Stimulated activated CD8-positive, alpha-beta memory T cell treated with anti-CD3 and anti-CD28 coated beads, Interleukin-4, amount 100 ng/mL, for 4 hours (primary cell): ENCODE data around the gene A2M.

ENCODE experiments used
- DNase-seq, 2 donors: peaks; one replicate each; pipeline ENCODE4 v3.0.0-alpha.2; 2020; ENCODE audit warnings: low read depth in 2 of 2, low spot score in 1 of 2

Gene A2M

GRCh38 chr12:9099552-9100190 is 16.0 kb downstream of the A2M start:
- no peak for DNase-seq

- DNase-seq: no peak
Observed at GRCh38 chr12:9098463-9099026, 17.2 kb downstream of the A2M start.

DNA sequence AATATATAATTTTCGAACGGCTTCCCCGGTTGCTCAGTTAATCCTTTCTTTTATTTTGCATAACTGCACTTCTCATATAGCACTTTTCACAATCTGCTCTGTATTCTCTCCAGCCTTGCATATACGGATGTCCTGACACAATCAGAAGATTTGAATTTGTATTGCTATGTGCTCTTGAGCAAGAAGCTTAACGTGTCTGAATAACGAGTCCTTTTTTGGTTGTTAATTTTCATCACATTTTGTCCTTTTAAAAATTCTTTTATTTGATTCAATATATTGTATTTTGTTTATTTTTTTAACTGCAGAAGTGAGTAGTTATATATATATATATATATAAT is 17.6 kb downstream of the A2M start:
- DNase-seq: no peak

GRCh38 chr12:9096563-9097176 is 19.0 kb downstream of the A2M start:
- no peak for DNase-seq

DNA sequence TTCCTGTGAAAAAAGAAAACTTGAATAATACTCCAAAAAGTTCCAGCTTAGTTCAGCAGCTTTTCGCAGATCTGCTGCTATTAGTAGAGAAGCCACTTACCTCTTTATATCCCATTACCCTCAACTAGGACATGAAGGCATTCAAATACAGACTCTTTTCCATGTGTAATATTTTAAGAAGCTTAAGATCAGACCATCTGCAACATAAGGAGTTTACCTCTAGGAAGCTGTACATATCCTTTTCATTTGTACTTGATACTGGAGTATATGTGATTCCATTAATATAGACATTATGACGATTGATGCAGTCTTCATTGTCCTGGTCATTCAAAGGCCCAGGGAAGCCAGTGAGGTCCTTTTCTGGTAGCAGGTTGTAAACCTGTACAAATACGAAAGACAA is 20.4 kb downstream of the A2M start:
- no peak for DNase-seq

- DNase-seq: no peak
Observed at GRCh38 chr12:9094512-9095206, 21.1 kb downstream of the A2M start.

DNA sequence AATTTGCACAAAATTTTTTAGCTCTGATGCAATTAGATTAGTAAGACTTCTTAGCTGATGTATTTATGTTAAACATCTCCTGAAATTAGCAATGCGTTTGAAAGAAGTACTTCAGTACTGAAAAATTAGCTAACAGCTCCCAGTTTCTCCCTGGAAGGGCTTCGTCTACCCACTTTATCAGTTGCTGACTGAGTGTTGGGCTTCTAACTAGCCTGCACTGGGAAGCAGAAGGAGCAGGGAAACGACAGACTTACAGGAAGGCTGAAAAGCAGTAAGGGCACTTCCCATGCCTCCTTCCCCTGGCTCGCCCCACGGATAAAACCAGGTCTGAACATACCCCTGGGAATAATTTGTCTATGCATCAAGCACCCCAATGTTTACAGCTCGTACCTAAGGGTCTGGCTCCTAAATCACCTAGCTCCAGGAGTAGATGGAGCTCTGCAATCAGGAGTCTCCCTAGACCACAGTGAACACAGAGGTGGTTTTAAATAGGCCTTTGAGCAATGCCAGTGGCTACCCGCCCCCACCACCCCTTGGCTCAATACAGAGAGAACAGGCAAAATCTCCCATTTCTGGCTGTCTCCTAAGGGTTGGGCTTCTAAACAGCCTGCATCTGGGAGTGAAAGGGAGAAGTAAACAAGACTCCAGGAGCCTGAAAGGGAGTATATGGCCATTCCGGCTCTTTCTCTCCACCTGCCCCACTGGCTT is 23.7 kb downstream of the A2M start:
- DNase-seq: no peak

GRCh38 chr12:9090220-9090619 is 25.5 kb downstream of the A2M start:
- DNase-seq: no peak

- DNase-seq: no peak
Observed at GRCh38 chr12:9087087-9087835, 28.5 kb downstream of the A2M start.

- no peak for DNase-seq
Observed at GRCh38 chr12:9086087-9086486, 29.6 kb downstream of the A2M start.

DNA sequence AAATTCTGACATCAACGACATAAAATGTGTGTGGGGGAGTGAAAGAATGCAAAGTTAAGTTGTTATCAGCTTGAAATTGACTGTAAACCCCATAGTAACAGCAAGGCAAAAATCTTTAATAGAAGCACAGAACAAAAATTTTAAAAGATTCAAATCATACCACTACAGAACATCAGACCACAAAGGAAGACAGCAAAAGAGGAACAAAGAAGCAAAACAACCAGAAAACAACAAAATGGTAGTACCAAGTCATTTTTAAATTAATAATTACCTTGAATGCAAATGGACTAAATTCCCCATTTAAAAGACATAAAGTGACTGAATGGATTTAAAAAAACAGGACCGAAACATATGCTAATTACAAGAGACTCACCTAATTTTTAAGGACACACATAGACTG is 31.3 kb downstream of the A2M start:
- DNase-seq: no peak

DNA sequence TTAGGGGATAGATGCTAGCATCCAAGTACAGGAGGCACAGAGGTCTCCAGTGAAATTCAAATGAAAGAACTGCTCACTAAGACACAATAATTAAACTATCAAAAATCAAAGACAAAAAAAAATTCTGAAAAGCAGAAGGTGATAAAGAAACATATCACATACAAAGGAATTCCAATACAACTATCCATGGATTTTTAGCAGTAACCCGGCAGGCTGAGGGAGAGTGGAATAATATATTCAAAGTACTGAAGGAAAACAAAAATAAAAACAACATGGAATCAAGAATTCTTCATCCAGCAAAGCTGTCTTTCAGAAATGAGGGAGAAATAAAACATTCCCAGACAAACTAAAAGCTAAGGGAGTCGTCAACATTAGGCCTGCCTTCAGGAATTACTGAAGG is 31.9 kb downstream of the A2M start:
- DNase-seq: no peak

DNA sequence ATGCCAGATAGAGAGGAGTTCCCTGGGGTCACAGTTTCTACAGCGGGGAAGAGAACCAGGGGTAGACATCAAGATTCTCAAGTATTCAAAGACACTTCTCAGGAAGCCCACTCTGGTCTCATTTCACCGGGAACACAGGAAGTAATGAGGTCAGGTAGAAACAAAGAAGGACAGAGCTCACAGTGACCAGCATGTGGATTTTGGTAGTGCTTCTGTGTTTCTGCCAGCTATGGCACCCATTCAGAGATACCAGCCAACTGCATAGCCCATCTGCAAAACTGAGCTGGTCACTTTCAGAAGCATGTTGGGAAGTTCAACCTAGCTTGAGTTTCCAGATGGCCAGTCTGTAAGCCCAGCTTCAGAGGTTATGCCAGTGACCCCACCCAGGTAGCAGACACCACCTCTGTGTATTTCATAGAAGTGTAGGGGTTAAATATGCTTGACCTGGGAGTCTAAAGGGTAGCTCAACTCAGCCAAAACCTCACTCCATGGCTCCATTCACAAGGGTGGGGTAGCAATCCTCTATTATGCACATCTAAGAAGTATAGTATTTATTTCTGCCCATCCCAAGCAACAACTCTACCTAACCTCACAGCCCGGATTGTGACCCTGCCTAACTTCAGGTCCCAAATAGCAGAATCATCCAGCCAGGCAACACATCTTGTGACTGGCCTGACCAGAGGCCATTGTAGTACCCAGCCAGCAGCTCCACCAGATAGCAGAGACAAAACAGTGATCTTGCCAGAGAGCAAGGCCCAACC is 33.9 kb downstream of the A2M start:
- no peak for DNase-seq

DNA sequence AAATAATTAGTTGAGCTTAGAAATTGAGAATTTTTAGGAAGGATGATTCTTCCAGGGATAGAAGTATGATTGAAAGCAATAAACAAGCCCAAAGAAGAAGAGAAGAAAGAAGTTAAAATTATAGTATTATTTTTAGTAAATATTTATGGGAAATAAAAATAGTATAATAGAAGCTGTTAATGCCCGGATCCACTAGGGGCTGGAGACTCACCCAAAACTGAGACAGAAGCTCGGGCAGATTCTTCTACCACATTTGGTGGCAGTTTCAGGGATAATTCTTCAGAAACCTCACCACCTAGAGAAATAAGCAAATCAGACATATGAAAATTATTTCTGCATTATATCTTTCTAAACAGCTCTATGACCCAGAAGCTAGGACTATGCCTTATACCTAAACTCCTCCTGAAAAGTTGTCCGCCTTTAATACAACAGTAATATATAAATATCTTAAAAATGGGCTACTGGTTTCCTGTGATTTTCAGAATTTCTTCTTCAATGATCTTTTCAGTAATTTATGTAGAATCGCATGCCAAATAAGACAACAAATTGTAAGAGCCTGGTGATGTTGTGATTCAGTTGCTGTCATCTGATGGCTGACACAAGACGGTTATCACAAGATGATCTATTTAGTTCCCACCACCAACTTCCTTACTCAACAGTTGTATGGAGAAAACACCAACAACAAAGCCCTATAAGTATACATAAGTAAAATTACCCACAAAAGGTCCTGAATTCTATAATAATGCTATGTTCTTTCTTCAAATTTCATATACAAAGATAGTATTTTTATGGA is 35.6 kb downstream of the A2M start:
- DNase-seq: no peak

GRCh38 chr12:9079082-9079481 is 36.6 kb downstream of the A2M start:
- DNase-seq: no peak

GRCh38 chr12:9077152-9078031 is 38.3 kb downstream of the A2M start:
- DNase-seq: no peak

DNA sequence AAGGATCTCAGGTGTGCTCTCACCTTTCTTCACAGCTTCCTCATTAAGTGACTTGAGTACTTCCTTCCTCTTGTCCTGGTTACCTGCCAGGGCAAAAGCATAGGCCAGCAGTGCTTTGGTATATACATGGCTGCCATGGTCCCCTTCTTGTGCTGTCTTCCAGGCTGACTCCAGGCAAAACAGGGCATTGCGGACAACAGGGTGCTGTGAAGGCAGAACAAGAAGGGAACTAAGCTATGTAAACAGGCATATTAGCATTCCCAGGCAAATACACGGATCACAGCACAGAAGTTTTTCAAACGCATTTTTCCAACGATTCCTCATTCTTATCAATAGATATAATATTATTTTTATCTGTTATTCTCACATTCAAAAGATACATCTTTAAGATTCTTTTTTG is 39.0 kb downstream of the A2M start:
- no peak for DNase-seq

GRCh38 chr12:9075138-9075535 is 40.6 kb downstream of the A2M start:
- no peak for DNase-seq
